H54 (cell line): ENCODE measurements around the gene LAP3.

ENCODE experiments used
- DNase-seq: peaks from one replicate; pipeline ENCODE4 v3.0.0; 2011; ENCODE audit warnings: low spot score, mixed read lengths; ENCODE audit not compliant: insufficient read length
- FAIRE-seq: peaks from 3 replicates; lab custom pipeline; 2011; peaks lifted over from hg19 to GRCh38; lab: Jason Lieb, UNC
- POLR2A ChIP-seq: IDR thresholded peaks from 2 replicates; pipeline ENCODE4 v1.6.1; 2011; ENCODE audit warnings: low read depth, mild to moderate bottlenecking, low read length

LAP3 gene

GRCh38 chr4:17618926-17619325, 41.9 kb downstream of the LAP3 start:
- no peak for FAIRE-seq
- no peak for DNase-seq
- TF ChIP-seq POLR2A, result no peak

GRCh38 chr4:17619416-17620105, 42.6 kb downstream of the LAP3 start:
- no peak for FAIRE-seq
- TF ChIP-seq POLR2A, result no peak
- DNase-seq, result no peak

- no peak for TF ChIP-seq POLR2A
- DNase-seq, result no peak
- FAIRE-seq, result no peak
These were observed 46.5 kb downstream of the LAP3 start for GRCh38 chr4:17623451-17624001.

- TF ChIP-seq POLR2A, result no peak
- FAIRE-seq (no peak), DNase-seq (no peak)
These were observed 47.8 kb downstream of the LAP3 start for GRCh38 chr4:17624821-17625220.

- DNase-seq (no peak), FAIRE-seq (no peak)
- no peak for TF ChIP-seq POLR2A
These were observed 53.2 kb downstream of the LAP3 start for GRCh38 chr4:17630228-17630627.

- FAIRE-seq (no peak), DNase-seq (no peak)
- no peak for TF ChIP-seq POLR2A
These were observed 56.6 kb downstream of the LAP3 start for GRCh38 chr4:17633600-17633999.

- FAIRE-seq (no peak), DNase-seq (no peak)
- TF ChIP-seq POLR2A, result no peak
These were observed 58.1 kb downstream of the LAP3 start for GRCh38 chr4:17635056-17635455.

- DNase-seq (no peak), FAIRE-seq (no peak)
- TF ChIP-seq POLR2A, result no peak
These were observed 59.3 kb downstream of the LAP3 start for GRCh38 chr4:17636341-17636695.

- TF ChIP-seq POLR2A, result no peak
- DNase-seq (peak; percentile 68), FAIRE-seq (no peak)
These were observed 60.0 kb downstream of the LAP3 start for GRCh38 chr4:17636696-17637622.

GRCh38 chr4:17639136-17639535, 62.1 kb downstream of the LAP3 start:
- TF ChIP-seq POLR2A, result no peak
- FAIRE-seq (no peak), DNase-seq (no peak)

GRCh38 chr4:17642398-17642783, 65.4 kb downstream of the LAP3 start:
- DNase-seq (no peak), FAIRE-seq (no peak)
- TF ChIP-seq POLR2A, result no peak

GRCh38 chr4:17646693-17647092, 69.7 kb downstream of the LAP3 start:
- DNase-seq (no peak), FAIRE-seq (no peak)
- TF ChIP-seq POLR2A, result no peak

- DNase-seq, result no peak
- TF ChIP-seq POLR2A, result no peak
- no peak for FAIRE-seq
These were observed 70.3 kb downstream of the LAP3 start for GRCh38 chr4:17647176-17647806.

GRCh38 chr4:17647927-17648326, 70.9 kb downstream of the LAP3 start:
- no peak for FAIRE-seq
- TF ChIP-seq POLR2A, result no peak

GRCh38 chr4:17650406-17650805, 73.4 kb downstream of the LAP3 start:
- DNase-seq (no peak), FAIRE-seq (no peak)

More at GRCh38 chr4:17647927-17648326, 70.9 kb downstream of the LAP3 start:
- DNase-seq, result no peak

More at GRCh38 chr4:17650406-17650805, 73.4 kb downstream of the LAP3 start:
- no peak for TF ChIP-seq POLR2A
